Stimulated activated CD8-positive, alpha-beta memory T cell treated with anti-CD3 and anti-CD28 coated beads, Interleukin-7, amount 100 ng/mL, for 24 hours (primary cell): ENCODE results near the gene ARL13B.
"Not testable (repeated sequence)": the region's sequence is repeated elsewhere in the genome, so short reads cannot be mapped to it uniquely, and the experiment has no call there.

Experiments used
- DNase-seq: peaks from one replicate; pipeline ENCODE4 v3.0.0-alpha.2; 2020; ENCODE audit warnings: low read depth

The ARL13B gene

DNA sequence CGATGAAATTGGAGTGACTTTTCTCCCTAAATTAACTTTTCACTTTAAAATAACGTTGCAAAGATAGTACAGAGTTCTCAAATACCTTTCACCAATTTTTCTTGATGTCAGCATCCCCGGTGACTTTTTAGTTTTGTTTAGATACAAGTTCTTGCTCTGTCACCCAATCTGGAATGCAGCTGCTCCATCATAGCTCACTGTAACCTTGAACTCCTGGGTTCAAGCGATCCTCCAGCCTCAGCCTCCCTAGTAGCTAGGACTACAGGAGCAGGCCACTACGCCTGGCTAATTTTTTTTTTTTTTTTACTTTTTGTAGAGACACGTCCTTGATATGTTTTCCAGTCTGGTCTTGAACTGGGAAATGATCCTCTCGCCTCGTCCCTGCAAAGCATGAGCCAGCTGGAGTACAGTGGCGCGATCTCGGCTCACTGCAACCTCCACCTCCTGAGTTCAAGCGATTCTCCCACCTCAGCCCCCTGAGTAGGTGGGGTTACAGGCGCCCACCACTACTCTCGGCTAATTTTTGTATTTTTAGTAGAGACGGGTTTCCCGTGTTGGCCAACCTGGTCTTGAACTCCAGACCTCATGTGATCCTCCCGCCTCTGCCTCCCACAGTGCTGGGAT lies 83.7 kb downstream of the ARL13B start:
- no peak for DNase-seq

DNA sequence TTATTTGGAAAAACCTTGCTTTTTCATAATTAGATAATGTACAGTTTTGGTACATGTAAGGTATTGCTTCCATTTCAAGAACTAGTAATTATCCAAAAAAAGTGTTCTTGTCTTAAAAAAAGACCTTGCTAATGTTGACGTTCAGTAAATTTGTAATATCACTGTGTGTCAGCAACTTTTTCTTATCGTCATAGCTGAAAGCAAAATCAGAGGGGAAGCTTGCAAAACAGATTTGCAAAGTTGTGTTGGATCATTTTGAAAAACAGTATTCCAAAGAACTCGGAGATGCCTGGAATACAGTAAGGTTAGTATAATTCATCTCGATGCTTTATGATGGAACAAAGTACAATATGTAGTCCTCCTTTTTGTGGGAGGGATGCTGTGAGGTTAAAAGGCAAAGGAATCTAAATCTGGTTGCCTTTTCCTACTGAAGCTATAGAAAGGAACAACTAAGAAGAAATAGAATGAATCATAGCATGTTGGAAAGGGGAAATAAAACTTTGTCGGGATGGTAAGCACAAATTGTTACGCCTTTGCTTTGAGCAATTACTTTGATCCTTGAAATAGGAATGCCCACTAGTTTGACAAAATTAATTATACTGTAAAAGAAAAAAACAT lies 84.4 kb downstream of the ARL13B start:
- DNase-seq: no peak

DNA sequence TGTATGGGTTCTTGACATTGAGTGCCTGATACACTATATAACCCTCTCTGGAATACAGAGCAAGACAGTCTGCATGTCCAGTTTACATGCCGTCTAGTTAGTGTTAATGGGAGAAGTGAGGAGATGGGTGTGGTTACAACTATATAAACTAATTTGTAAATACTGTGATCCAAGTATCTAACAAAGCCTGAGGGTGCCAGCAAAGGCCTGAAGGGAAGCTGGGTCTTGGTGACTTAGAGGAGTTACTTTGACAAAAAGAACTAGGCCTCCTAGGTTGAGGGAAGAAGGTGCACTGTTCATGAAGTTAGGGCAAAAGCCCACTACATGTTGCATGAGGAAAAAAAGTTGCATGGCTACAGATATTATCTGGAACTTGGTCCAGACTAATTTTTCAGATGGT lies 85.2 kb downstream of the ARL13B start:
- no peak for DNase-seq

DNA sequence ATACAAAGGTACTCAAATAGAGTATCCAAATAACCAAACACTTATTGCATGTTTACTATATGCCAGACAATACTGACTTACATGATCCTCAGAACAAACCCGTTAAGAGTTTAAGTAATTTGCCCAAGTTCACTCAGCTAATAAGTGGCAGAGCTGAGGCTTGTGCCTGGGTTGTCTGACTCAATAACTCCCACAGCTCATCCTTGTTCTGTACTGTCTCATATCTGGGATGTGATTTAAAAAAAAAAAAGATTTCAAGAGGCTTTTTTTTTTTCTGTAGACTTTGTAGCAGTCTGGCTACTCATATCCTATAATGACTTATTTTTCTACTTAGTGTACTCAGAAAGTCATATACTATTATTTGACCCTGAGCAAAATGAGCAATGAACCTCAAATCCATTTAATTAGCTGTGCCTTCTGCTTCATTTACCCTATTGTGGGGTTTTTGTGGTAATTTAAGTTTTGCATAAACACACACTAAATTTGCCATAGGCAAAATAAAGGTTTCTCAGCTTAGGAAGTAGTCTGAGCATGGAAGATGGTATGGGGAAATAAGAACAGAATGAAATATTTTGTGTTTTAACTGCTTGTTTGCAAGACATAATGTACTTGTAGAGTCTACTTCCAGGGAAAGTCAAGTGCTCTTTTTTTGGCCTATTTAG lies 86.0 kb downstream of the ARL13B start:
- no peak for DNase-seq

DNA sequence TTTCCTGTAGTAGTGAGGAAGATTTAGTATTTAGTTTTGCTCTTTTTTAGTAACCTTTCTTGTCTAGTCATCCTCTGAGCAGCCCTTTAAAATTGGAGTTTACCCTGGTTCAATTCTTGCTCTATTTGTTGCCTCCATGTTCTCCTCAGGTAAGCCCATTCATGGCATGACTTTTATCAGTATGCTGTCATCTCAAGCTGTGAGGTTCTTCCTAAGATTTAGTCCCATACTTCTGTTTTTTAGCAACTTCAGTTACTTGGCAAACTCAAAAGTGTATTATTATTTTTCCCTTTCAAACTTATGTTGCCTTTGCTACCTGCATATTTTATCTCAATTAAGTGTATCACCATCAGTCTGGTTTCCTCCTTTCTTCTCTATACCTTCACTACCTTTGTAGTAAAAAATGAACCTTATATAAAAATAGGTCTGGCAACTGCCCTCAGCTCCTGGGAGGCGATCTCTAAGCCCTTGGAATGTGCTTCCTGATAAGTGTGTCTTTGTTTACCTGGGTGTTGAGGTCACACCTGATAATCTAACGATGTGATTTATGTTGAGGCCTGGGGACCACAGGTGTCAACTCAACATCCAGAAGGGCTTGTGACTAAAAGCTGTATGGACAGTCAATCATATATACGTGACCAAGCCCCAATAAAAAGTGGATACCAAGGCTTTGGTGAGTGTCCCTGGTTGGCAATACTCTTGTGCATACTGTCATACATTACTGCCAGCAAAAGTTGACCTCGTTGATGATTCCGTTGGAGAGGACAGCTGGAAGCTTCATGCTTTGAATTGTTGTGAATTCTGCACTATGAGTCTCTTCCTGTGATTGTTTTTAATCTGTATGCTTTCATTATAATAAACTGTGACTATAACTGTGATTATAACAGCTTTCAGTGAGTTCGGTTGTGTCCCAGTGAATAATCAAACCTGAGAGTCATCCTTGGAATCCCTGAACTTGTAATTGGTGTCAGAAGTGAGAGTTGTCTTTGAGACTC lies 86.8 kb downstream of the ARL13B start:
- DNase-seq: no peak

DNA sequence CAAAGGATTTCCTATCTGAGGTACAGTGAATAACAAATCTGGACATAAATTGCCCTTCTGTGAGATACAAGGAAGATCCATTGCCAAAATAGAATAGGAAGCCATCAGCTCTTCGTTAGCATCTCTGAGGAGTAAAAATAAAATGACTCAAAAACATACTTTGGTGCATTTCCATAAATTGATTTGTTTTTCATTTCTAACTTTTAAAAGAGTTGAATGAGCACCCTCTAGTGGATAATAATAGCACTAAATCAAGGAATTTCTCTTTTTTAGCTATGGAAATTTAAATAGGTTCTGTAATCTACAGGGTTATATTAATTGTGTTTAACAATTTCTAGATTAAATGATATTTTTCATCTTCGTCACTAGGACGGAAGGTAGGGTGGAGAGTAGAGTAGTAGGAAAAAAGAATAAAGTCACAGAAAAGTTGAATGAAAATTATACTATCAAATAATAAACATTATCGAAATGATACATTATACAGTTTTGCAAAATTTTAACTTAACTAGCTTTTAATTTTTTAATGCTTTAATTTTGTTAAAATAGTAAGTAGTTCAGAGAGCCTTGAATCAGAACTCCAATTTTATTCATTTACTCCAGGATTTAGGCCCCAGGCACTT lies 89.3 kb downstream of the ARL13B start:
- DNase-seq: no peak

DNA sequence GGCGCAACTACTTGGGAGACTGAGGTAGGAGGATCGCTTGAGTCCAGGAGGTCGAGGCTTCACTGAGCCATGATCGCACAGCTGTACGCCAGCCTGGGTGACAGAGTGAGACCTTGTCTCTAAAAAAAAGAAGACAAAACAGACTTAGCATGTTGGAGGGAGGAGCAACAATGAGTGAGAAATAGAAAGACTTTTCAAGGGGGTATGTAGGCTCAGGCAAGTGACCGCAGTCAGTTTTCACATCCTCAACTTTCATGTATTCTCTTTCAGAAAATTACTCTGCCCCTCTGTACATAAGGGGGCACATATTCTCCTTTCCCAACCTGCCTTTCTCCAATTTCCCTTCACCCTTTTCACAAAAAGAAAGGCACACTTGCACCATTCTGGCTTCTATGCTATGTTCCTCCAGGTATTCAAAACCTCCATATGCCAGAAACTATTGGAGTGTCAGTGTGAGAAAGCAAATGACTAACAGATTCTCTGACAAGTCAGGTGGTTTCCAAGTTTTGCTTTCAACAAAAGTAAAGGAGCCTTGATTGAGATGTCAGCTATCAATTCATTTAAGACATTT lies 90.5 kb downstream of the ARL13B start:
- DNase-seq: no peak

DNA sequence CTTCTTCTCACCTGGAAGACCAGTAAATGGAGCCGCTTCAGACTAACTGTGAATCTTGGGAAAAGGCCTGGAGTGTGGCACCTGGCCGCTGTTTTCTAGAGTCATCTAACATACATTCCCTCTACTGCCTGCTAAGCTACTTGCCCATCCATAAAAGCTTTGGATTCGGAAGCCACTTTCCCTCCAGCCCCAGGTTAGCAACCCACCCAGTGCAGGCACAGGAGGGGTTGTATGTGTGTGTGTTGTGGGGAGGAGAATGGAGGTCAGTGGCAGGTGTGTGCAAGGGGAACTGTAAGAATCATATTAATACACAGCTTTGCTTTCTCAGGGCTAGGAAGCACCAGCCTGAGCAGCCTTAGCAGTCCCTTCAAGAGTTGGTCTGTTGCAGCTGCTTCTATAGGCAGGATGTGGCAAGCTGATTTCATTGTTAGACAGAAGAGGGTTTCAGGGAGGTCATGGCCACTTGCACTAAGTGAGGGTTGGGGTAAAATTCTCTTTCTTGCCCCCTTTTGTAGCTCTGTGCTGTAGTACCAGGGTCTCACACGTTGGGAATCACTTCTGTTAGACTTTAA lies 91.8 kb downstream of the ARL13B start:
- DNase-seq: no peak

DNA sequence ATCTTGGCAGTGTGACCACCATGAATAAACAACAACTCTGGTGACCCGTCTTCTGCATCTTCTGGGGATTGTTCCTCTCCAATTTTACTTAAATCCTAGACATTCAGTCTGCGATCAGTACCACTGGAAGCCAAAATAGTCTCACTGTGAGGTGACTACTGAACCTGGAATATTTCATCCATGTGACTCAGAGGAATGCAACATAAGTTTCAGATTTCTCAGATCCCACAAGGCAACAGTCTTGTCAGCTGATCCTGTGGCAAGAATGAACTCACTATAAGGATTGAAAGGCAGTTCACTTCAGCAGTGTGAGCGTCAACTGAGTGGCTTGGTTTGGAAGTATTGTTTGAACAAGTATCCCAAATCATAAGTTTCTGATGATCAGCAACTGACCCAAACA lies 96.1 kb downstream of the ARL13B start:
- no peak for DNase-seq

DNA sequence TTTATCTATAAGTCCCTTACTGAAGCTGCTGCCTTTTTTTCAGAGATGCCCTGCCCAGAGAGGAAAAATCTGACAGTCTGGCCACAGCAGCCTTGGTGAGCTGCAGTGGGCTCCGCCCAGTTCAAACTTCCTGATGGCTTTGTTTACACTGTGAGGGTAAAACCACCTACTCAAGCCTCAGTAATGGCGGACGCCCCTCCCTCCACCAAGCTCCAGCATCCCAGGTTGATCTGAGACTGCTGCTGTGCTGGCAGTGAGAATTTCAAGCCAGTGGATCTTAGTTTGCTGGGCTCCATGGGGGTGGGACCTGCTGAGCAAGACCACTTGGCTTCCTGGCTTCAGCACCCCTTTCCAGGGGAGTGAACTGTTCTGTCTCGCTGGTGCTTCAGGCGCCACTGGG lies 100.6 kb downstream of the ARL13B start:
- not testable (repeated sequence) for DNase-seq

DNA sequence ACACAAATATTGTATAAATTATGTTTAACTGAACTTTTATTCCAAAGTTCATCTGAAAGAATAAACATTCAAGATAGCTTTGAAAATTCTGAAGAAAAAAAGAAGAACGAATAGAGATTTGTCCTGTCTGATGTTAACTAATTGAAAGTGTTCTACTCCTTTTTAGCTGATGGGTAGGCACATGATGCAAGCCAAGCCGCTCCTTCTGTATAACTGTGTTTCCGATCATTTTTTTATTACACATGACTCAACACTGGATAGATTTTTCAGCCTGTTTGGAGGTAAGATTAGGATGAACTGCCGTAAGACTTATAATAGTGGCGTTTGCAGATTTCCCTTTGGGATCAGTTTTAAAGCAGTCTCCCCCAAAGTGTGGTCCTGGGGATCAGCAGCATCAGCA lies 101.9 kb downstream of the ARL13B start:
- no peak for DNase-seq

DNA sequence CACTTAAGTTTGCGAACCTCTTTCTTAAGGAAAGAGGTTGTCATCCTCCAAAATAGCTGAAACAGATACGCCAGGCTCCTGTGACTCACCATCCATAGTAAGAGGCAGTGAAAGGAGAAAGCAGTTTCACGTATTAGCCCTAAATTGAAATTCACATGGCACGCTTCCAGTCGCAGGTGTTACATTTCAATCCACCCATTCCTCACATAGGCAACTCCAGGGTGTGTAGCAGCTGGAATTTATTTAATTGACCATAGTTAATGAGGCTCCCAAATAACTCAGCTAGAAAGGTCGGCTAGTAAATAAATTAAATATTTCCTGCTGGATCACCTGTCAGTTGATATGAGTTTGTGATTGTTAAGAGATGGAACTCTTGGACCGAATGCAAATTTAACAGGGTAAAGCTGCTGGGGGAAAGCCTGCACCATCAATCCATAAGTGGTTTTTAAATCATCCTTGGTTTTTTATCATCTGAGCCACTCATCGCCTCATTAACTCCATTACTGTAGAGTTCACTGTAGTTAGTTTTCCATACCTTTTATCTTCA lies 102.5 kb downstream of the ARL13B start:
- no peak for DNase-seq

DNA sequence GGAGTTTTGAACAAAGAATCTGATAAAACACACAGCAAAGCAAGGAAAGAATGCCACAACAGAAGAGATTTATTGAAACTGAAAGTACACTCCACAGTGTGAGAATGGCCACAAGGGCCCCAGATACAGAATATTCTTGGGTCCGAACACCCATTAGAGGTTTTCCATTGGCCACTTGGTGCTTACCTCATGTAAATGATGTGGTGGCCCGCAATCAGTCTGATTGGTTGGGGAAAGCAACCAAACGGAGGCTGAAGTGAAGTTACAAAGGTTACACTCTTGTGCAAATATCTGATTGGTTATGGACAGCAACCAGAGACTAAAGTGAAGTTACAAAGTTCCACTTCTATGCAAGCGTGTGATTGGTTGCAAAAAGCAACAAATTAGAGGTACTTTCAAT lies 103.3 kb downstream of the ARL13B start:
- no peak for DNase-seq

DNA sequence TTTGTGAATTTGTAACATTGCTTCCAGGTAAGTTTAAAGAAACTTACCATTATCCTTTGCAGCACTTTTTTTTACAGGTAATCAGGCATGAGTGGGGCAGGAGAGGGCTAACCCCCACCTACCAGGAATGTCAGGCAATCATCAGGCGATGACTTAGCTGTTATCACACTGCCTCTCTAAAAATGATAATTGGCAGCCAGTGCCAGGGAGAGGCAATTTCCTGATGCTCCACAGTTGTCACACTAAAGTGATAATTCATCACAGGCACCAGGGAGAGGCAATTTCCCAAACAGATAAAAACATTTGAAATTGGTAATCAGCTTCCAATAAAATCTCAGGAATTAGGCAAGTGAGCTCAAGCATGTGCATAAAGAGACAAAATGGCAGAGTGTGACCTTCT lies 109.2 kb downstream of the ARL13B start:
- no peak for DNase-seq

DNA sequence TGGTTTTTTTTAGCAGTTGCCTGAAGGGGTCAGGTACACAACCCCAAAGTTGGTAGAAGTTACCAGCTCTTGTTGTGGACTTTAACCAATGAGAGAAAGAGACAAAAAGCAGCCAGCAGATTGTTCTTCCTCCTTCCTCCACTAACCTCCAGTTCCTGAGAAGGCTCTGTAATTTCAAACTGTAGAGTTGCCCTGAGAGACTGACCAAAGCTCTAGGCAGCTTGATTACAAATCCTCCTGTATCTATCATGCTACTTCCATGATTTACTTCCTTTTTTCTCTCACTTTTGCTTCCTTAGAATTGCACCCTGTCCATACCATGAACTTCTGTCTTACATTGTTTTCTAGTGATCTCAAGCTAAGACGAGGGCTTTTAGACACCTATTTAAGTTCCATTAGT lies 112.1 kb downstream of the ARL13B start:
- DNase-seq: no peak

DNA sequence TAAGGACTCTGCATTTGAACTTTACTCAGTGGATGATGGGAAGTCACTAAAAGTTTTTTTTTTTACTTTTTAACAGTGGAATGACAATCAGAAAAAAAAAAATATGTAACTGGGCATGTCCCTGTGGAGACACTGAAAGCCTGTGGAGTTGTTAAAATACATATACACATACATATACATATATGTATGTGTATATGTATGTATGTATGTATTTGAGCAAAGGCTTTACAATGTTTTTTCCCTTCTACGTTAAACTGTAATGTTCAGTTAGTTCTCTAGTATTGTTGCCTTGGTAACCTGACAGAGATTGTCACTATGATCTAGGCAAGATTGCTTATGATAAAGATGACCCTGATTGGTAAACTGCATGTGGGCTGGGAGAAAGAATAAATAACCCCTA lies 113.2 kb downstream of the ARL13B start:
- DNase-seq: no peak

DNA sequence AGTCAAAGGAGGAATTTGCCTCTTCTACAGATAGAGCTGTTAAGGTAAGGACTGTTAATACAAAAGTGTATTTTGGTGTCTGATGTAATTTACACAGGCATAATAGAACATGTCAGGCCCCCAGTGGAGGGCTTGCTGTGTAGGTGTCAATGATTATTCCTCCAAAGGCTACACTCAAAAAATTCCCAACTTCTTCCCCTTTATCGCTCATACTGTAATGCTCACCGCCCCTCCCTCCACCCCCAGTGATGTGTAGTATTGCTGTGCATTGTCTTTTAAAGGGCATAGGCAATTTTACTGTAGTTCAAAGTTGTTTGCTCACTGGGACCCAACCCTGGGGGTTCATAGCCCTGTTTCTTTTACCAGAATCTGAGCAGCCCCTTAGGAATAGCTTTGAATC lies 115.2 kb downstream of the ARL13B start:
- DNase-seq: no peak

DNA sequence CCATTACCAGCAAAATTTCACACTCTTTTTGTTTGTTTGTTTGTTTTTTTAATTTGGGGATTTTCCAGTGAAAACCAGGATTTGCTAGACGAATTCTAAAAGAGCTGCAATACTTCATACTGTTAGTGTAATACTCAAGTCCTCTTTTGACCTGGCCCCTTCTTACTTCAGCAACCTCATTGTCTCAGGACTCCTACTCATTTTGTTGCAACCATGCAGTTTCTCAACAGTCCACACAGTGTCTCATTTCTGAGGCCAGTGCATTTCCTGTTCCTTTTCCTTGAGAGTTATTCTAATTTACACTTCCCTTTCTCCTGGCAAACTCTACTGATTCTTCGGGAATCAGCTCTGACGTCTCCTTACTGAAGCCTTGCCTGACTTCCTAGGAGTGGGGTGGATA lies 118.5 kb downstream of the ARL13B start:
- no peak for DNase-seq

DNA sequence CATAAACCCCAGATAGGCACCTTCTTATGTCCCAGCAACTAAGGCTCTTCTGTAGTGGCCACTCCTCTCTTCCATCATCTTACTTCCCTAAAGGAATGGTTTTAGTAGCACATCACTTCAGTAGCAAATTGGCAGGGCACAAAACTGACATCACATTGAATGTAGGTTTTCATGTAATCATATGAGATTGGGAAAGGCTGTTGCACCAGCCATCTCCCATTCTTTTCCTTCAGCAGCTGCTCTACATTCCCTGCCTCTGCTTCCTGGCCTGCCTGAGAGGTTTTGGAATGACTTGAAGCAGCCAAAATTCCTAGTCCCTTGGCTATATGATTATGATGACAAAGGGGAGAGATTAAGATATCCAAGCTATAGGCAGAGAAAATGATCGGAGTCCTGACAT lies 119.4 kb downstream of the ARL13B start:
- DNase-seq: no peak

DNA sequence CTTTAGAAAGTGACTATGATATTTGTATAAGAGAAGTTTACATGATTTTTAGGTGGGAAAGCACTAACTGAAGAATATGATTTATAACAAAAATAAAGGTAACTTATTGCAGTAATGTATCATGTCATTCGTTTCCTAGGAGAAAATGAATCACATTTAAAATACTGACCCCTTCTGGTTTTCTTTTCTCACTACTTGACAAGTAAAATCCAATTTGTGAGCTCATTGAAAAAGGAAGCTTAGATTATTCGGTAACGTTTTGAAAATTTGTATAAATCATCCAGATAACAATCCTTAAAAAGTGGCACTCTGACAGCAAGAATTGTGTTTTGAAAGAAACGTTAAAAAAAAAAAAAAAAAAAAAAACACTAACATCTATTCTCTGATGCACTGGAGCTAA lies 121.9 kb downstream of the ARL13B start:
- no peak for DNase-seq
